SK-N-MC (cell line): ENCODE measurements around the gene PEX11B.

Experiments used
- DNase-seq: peaks from one replicate; pipeline ENCODE4 v3.0.0-alpha.2; 2011; ENCODE audit warnings: low read depth, low spot score
- H3K27ac ChIP-seq: fragments of 200-600 bp; sonication (generic); 2 replicates; pipeline ENCODE4 v1.5.1; 2016; ENCODE audit warnings: mixed run types
- H3K36me3 ChIP-seq: fragments of 200-600 bp; sonication (generic); 2 replicates; pipeline ENCODE4 v1.6.1; 2017; ENCODE audit warnings: antibody characterized with exemption, low read length, mixed read lengths; ENCODE audit not compliant: insufficient read depth
- H3K4me3 ChIP-seq: fragments of 200-600 bp; sonication (generic); 2 replicates; pipeline ENCODE4 v1.5.1; 2016
- H3K9ac ChIP-seq: fragments of 200-600 bp; sonication (generic); 2 replicates; pipeline ENCODE4 v1.8.0; 2017; ENCODE audit warnings: mixed run types, mixed read lengths; ENCODE audit not compliant: insufficient read length
- H3K9me3 ChIP-seq: fragments of 200-600 bp; sonication (generic); 2 replicates; pipeline ENCODE4 v1.6.1; 2017; ENCODE audit warnings: low read depth, mild to moderate bottlenecking, antibody characterized with exemption, low read length, moderate library complexity, mixed read lengths
- EZH2 ChIP-seq: fragments of 200-600 bp; sonication (generic); IDR thresholded peaks from one replicate; pipeline ENCODE4 v1.6.1; 2017; ENCODE audit warnings: antibody characterized with exemption
- FOXP2 ChIP-seq: optimal IDR thresholded peaks from 2 replicates; pipeline ENCODE3; 2011; ENCODE audit warnings: mild to moderate bottlenecking, moderate library complexity; ENCODE audit not compliant: insufficient read depth; ENCODE audit errors: extremely low read length, control extremely low read depth
- POLR2AphosphoS5 ChIP-seq: IDR thresholded peaks from 2 replicates; pipeline ENCODE4 v1.6.1; 2012; ENCODE audit warnings: mild to moderate bottlenecking, low read depth, low read length, borderline replicate concordance

The PEX11B gene

GRCh38 chr1:145901312-145902021 lies 17.1 kb downstream of the PEX11B start:
- DNase-seq, result no peak
- Histone ChIP-seq H3K4me3 (no peak overlapping the region), H3K36me3 (no peaks in the 10 kb centered on the region), H3K9me3 (no peaks in the 10 kb centered on the region), H3K9ac (no peak overlapping the region), H3K27ac (no peak overlapping the region)
- TF ChIP-seq EZH2 (no peak), POLR2AphosphoS5 (no peak), FOXP2 (no peak)

DNA sequence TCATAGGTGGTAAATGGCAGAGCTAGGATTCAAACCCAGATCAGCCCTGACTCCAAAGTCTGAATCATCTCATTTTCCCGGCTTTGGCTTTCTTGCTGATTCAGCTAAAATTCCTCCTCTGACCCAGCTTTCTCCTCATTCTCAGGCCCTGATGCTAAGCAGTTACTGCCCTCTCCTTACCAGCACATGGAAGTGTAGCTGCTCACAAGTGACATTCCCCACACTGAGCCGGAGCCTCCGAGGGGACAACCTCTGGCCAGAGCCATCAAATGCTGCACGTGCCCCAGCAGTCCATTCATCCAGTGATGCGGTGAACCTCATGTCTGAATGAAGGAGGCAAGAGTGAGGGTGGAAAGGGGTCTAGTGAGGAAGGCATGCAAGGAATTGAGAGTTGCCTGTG lies 19.8 kb downstream of the PEX11B start:
- H3K9me3 ChIP-seq, result no peaks in the 10 kb centered on the region
- no peaks in the 10 kb centered on the region for H3K36me3 ChIP-seq
- H3K4me3 ChIP-seq, result no peak overlapping the region
- no peak for DNase-seq
- no peak overlapping the region for H3K27ac ChIP-seq
- TF ChIP-seq POLR2AphosphoS5 (no peak), FOXP2 (no peak), EZH2 (no peak)
- no peak overlapping the region for H3K9ac ChIP-seq

- TF ChIP-seq POLR2AphosphoS5 (no peak), FOXP2 (no peak), EZH2 (no peak)
- H3K4me3 ChIP-seq, result no peak overlapping the region
- no peaks in the 10 kb centered on the region for H3K36me3 ChIP-seq
- no peak overlapping the region for H3K9ac ChIP-seq
- no peak for DNase-seq
- H3K9me3 ChIP-seq, result no peaks in the 10 kb centered on the region
- no peak overlapping the region for H3K27ac ChIP-seq
These were observed 20.5 kb downstream of the PEX11B start for GRCh38 chr1:145897969-145898368.

- no peak for TF ChIP-seq EZH2
- no peak for TF ChIP-seq FOXP2
- TF ChIP-seq POLR2AphosphoS5, result no peak
- no peak for DNase-seq
- no peak overlapping the region for H3K9ac ChIP-seq
- no peak overlapping the region for H3K27ac ChIP-seq
- H3K4me3 ChIP-seq, result no peak overlapping the region
- H3K36me3 ChIP-seq, result no peaks in the 10 kb centered on the region
- H3K9me3 ChIP-seq, result no peaks in the 10 kb centered on the region
These were observed 23.0 kb downstream of the PEX11B start for GRCh38 chr1:145895471-145895870.

DNA sequence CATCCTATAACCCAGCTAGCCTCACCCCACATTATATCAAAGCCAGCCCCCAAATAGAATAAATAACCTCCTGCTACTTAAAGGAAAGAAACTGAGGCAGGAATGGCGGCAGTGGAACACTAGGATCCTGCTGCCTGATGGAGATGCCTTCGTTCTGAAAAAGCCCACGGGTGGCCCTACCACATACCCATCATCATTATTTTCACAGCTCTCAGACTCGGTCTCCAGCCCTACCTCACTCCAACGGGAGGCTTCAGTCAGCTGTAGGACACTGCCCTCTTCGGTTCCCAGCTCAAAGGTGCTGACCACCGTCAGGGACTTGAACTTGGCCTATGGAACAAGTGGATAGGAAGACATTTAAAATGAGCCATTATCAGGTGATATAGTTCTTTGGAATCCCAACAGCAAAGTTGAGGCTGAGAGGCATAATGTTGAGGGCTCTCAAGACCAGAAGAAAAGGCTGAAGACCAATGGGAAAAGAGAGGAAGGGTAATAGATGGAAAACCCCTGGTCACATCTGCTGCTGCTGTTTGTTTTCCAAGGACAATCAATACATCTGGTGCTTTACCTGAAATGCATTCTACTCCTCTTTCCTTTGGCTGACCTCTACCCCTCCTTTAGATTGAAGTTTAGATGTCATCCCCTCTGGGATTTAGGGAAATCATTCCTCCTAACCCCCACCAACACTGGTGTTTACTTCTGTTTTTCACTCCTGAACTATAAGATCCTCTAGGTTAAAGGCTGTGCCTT lies 25.0 kb downstream of the PEX11B start:
- H3K4me3 ChIP-seq, result no peak overlapping the region
- no peaks in the 10 kb centered on the region for H3K9me3 ChIP-seq
- no peaks in the 10 kb centered on the region for H3K36me3 ChIP-seq
- no peak overlapping the region for H3K27ac ChIP-seq
- H3K9ac ChIP-seq, result no peak overlapping the region
- TF ChIP-seq POLR2AphosphoS5 (no peak), FOXP2 (no peak), EZH2 (no peak)
- DNase-seq, result no peak

DNA sequence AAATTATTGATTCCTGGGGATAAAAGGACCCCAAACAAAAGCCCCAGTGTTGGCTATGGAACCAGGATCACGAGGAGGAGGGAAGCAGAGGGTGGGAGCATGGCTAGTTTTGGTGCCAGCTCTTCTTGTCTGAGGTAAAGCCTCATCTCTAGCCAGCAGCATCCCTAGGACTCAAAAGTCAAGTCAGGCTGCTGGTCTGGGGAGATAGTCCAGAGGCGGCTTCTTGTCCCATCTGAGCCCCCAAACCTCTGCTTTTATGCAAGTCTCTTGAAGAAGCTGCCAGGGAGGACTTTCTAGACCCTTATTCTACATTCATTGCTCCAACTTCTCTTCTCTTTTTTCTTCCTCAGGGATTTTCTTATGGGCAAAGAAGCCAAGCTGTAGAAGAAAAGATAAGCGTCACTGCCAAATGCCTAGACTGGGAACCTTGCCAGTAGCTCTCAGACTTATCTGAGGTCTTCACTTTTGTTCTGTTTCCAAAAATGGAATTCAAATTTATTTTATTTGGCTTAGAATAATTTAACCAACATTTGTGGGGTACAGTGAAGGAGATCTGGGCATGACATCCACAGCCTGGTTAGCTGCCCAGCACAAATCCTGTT lies 25.9 kb downstream of the PEX11B start:
- Histone ChIP-seq H3K36me3 (no peaks in the 10 kb centered on the region), H3K27ac (peak overlapping the region; percentile 72), H3K4me3 (peak overlapping the region; percentile 73), H3K9ac (peak overlapping the region; percentile 62), H3K9me3 (no peaks in the 10 kb centered on the region)
- no peak for DNase-seq
- TF ChIP-seq FOXP2 (no peak), EZH2 (no peak)

DNA sequence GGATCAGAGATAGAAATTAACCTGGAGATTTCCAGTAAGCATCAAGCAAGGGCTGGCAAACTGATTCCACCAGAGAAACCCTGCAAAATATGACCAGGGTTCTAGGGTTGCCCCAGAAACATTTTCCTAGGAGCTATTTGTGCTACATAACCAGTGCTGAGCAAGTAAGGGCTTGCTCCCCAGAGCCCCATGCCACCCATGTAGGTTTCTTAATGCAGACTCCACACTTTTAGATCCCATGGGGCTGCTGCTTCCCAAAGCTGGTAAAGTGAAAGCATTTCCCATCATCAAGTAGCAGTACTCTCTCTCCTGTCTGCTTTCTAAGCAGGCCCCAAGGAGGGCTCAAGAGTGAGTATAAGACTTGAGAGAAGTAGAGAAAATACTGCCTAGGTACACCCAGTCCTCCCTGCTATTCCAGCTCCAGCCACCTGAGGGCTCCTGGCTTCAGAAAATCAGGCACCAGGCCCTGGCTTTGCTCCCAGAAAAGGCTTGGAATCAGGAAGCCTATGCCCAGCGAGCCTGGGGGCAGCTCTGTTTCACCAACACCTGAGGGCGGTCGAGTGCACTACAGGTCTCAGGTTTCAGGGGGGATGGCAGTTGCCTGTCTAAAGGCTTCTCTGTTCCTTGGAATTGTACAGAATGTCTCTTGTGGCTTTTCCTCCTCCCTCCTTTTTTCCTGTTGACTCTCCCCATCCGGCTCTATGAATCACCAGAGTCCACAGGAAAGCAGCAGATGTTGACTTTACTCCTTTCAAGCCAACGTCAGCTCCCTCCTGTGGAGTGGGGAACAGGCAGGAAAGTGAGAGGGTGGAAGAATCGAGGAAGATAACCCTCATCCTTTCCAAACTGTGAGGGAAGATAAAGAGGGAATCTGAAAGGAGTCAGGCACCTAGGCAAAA lies 26.7 kb downstream of the PEX11B start:
- no peaks in the 10 kb centered on the region for H3K36me3 ChIP-seq
- peak overlapping the region; percentile 64 for H3K9ac ChIP-seq
- peak; percentile 76 for DNase-seq
- peak overlapping the region; percentile 73 for H3K4me3 ChIP-seq
- H3K9me3 ChIP-seq, result no peaks in the 10 kb centered on the region
- peak overlapping the region; percentile 72 for H3K27ac ChIP-seq
- TF ChIP-seq POLR2AphosphoS5 (no peak), EZH2 (no peak), FOXP2 (no peak)
